GM20431 (cell line): ENCODE results near the gene CHCHD1.
"Not testable (repeated sequence)": the region's sequence is repeated elsewhere in the genome, so short reads cannot be mapped to it uniquely, and the experiment has no call there.

ENCODE experiments used
- in situ Hi-C: fragments of 300-500 bp; cut with MseI, MboI; formaldehyde crosslinking; loops from one replicate; pipeline ENCODE4 v1.15.0; 2020; ENCODE audit warnings: low sequenced_read_pairs; ENCODE audit not compliant: unreplicated experiment

The CHCHD1 gene

DNA sequence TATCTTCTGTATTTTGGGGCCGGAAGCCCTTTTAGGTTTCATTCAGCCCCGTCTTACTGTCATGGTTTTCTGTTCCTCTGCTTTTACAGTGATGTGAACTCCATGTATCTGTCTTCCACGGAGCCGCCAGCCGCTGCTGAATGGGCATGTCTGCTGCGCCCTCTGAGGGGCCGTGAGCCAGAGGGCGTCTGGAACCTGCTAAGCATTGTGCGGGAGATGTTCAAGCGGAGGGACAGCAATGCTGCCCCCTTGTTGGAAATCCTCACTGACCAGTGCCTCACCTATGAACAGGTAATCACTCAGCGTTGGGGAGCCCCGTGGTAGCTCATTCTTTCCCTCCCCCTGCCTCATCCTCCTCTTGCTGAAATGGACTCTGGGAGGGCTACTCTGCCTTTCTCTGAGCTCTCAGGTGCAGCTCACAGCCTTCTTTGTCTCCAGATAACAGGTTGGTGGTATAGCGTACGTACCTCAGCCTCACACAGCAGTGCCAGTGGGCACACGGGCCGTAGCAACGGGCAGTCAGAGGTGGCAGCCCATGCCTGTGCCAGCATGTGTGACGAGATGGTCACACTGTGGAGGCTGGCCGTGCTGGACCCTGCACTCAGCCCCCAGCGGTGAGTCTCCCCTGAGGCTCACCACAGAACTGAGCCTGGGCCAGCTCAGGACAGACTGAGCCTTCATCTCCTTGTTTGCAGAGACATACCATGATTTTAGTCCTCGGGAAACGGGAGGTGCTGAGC, 9.2 kb downstream of the CHCHD1 start:
- in situ Hi-C loops: no loop called here

DNA sequence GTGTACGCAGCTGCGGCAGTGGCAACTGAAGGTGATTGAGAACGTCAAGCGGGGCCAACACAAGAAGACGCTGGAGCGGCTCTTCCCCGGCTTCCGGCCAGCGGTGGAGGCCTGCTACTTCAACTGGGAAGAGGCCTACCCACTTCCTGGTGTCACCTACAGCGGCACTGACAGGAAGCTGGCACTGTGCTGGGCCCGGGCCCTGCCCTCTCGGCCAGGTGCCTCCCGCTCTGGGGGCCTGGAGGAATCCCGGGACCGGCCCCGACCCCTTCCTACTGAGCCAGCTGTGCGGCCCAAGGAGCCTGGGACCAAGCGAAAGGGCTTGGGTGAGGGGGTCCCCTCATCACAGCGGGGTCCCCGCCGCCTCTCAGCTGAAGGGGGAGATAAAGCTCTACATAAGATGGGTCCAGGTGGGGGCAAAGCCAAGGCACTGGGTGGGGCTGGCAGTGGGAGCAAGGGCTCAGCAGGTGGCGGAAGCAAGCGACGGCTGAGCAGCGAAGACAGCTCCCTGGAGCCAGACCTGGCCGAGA, 10.1 kb downstream of the CHCHD1 start:
- in situ Hi-C loops: no loop called here

DNA sequence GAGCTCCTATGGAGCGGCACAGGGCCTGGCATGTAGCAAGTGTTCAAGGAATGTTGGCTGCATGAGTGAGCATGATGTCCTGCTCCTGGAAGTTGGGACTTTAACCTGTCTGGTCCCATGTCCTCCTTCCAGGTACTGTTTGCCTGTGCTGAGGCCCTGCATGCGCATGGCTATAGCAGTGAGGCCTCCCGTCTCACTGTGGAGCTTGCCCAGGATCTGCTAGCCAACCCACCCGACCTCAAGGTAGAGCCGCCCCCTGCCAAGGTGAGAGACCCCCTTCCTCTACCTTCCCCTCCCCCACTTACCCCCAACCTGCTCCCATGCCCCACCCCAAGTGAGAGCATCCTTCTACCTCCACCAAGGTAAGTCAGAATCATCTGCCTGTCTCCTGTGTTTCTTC, 11.6 kb downstream of the CHCHD1 start:
- in situ Hi-C loops: no loop called here

DNA sequence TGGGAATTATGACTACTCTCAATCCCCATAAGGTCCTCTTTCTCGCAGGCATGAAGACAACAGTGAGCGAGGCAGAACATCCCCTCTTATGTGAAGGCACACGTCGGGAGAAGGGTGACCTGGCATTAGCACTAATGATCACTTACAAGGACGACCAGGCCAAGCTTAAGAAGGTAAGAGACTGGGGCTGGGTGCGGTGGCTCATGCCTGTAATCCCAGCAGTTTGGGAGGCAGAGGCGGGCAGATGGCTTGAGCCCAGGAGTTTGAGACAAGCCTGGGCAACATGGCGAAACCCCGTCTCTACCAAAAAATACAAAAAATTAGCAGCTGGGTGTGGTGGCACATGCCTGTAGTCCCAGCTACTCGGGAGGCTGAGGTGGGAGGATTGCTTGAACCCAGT, 13.6 kb downstream of the CHCHD1 start:
- in situ Hi-C loops: not testable (repeated sequence)

DNA sequence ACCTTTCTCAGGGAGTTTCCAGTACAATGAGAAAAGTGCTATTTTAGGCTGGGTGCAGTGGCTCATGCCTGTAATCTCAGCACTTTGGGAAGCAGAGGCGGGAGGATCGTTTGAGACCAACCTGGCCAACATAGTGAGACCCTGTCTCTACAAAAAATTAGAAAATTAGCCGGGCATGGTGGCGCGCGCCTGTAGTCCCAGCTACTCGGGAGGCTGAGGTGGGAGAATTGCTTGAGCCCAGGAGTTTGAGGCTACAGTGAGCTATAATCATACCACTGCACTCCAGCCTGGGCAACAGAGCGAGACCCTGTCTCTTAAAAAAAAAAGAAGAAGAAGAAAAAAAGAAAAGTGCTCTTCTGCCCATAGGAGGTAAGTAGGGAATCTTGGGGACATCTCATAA, 14.2 kb downstream of the CHCHD1 start:
- in situ Hi-C loops: not testable (repeated sequence)

DNA sequence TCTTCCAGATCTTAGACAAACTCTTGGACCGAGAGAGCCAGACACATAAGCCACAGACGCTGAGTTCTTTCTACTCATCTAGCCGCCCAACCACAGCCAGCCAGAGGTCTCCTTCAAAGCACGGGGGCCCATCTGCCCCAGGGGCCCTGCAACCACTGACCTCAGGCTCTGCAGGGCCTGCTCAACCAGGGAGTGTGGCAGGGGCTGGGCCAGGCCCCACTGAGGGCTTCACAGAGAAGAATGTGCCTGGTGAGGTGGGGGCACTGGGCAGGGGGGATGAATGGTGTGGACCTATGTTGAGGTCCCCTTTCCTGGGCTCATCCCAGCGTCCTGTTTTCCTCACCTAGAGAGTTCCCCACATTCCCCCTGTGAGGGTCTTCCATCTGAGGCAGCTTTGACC, 14.9 kb downstream of the CHCHD1 start:
- in situ Hi-C loops: no loop called here

DNA sequence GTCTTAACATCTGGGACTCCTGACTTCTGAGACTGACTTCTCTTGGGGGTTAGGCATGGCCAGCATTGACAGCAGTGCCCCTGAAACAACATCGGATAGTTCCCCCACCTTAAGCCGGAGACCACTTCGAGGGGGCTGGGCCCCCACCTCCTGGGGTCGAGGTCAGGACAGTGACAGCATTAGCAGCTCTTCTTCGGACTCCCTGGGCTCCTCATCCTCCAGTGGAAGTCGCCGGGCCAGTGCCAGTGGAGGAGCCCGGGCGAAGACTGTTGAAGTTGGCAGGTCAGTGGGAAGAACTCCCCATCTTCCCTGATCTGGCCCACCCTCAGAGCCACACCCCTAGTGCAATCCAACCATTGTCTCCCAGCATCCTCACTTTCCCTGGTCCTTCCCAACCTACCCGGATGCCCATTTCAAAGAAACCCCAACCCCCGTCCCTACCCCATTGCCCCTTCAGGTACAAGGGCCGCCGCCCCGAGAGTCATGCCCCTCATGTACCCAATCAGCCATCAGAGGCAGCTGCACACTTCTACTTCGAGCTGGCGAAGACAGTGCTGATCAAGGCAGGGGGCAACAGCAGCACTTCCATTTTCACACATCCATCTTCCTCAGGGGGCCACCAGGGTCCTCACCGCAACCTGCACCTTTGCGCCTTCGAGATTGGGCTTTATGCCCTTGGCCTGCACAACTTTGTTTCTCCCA, 15.6 kb downstream of the CHCHD1 start:
- in situ Hi-C loops: no loop called here

DNA sequence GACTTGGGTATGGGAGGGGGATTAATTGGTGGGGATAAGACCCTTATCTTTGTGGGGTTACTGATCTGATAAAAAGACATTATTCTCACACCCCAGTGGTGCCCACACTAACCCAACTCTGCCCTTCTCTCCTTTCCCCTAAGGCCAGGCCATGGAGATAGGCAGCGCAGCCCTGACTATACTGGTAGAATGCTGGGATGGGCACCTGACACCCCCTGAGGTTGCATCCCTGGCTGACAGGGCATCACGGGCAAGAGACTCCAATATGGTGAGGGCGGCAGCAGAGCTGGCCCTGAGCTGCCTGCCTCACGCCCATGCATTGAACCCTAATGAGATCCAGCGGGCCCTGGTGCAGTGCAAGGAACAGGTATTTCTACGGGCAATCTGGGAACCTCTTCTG, 16.2 kb downstream of the CHCHD1 start:
- in situ Hi-C loops: no loop called here

DNA sequence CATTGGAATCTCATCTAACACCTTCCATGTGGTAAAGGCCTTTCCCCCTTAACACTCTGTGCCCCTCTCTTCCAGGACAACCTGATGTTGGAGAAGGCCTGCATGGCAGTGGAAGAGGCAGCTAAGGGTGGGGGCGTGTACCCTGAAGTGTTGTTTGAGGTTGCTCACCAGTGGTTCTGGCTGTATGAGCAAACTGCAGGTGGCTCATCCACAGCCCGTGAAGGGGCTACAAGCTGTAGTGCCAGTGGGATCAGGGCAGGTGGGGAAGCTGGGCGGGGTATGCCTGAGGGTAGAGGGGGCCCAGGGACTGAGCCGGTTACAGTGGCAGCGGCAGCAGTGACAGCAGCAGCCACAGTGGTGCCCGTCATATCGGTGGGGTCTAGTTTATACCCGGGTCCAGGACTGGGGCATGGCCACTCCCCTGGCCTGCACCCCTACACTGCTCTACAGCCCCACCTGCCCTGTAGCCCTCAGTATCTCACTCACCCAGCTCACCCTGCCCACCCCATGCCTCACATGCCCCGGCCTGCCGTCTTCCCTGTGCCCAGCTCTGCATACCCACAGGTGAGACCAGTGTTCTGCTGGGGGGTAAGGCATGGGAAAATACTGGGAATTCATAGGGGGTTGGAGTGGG, 17.2 kb downstream of the CHCHD1 start:
- in situ Hi-C loops: no loop called here

DNA sequence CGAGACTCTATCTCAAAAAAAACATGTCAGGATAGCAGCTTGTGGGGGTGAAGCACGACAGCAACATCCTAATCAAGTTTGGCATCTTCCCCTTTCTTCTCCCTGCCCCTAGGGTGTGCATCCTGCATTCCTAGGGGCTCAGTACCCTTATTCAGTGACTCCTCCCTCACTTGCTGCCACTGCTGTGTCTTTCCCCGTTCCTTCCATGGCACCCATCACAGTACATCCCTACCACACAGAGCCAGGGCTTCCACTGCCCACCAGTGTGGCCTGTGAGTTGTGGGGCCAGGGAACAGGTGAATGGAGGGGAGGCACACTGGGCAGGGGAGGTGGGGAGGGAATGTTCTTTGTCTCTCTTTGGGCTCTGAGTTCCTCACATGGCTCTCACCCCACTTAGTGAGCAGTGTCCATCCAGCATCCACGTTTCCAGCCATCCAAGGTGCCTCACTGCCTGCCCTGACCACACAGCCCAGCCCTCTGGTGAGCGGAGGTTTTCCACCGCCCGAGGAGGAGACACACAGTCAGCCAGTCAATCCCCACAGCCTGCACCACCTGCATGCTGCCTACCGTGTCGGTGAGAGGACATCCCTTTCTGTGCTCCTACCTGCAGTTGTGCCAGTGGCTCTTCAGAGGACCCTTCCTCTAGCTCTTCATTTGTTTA, 18.2 kb downstream of the CHCHD1 start:
- in situ Hi-C loops: no loop called here

DNA sequence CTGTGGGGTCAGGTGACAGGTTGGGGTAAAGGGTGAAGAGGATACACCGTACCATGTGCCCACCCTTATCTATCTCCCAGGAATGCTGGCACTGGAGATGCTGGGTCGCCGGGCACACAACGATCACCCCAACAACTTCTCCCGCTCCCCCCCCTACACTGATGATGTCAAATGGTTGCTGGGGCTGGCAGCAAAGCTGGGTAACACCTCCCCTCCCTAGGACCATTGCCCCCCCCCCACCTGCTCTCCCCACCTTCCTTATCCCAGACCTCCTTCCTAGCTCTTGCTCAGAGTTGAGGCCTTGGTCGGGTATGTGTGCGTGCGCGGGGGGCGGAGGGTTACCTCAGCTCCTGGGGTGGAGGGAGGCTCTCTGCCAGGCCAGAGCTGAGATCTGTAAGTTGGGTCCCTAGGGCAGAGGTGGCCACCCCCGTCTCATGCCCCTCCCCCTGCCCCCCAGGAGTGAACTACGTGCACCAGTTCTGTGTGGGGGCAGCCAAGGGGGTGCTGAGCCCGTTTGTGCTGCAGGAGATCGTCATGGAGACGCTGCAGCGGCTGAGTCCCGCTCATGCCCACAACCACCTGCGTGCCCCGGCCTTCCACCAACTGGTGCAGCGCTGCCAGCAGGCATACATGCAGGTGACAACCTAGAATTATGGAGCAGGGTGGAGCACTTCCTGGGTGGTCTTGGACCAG, 18.9 kb downstream of the CHCHD1 start:
- in situ Hi-C loops: no loop called here

DNA sequence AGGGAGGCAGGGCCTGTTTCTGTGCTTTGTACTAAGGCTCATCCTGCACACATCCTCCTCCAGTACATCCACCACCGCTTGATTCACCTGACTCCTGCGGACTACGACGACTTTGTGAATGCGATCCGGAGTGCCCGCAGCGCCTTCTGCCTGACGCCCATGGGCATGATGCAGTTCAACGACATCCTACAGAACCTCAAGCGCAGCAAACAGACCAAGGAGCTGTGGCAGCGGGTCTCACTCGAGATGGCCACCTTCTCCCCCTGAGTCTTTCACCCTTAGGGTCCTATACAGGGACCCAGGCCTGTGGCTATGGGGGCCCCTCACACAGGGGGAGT, 19.4 kb downstream of the CHCHD1 start:
- in situ Hi-C loops: no loop called here

DNA sequence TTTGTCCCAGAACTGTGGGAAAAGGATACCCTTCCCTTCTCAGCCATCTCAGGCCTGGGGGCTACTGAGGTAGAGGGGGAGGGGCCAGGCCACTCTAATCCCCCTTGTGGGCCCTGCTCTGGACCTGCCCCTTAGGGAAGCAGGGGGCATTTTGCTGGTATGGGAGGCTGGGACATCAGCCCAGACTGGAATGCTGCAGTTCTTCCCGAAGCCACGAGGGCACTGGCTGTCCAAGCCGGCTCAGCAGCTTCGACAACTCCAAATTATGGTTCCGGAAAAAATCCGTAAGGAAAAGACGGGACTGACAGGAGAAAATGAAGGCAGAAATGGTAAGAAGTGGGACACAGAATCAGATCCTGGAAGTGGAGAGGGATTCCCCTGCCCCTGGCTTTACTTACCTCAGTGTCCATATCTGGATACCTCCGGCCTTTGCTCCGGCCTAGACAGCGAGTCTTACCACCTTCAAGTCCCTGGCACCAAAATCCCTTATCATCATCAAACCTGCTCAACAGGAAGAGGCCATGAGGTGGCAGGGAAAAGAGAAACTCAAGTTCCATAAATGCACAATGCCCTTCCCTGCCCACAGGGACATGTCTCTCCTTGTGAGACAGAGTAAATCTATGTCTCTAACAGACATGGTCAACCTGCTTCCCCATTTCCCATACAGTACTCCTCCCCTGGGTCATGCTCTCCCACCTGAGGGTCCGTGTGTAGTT, 20.6 kb downstream of the CHCHD1 start:
- in situ Hi-C loops: no loop called here

DNA sequence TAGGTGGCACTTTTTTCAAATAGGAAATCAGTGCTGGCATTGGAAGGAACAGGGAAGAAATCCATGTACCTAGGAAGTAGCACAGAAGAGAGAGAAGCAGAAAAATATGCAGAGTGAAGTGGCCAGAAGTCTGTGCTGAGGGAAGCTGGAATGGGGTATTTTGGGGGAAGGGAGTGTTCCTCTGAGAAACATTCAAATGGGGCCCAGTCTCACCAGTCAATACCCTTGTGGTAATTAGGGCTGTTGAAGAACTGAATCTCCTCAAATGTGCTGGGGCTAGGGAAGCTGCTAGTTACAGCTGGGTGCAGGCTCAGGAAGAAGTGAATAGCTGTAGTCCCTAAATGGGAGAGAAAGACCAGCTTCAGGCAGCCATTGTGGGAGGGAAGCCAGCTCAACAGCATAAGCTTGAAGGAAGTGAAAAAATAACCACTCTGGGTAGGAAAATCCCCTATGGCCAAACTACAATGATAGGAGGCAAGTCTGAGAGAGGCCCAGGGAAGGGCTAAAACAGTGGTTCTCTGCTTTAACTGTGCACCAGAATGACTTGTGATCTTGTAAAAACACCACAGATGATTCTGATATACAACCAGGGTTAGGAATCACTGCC, 21.9 kb downstream of the CHCHD1 start:
- in situ Hi-C loops: no loop called here

DNA sequence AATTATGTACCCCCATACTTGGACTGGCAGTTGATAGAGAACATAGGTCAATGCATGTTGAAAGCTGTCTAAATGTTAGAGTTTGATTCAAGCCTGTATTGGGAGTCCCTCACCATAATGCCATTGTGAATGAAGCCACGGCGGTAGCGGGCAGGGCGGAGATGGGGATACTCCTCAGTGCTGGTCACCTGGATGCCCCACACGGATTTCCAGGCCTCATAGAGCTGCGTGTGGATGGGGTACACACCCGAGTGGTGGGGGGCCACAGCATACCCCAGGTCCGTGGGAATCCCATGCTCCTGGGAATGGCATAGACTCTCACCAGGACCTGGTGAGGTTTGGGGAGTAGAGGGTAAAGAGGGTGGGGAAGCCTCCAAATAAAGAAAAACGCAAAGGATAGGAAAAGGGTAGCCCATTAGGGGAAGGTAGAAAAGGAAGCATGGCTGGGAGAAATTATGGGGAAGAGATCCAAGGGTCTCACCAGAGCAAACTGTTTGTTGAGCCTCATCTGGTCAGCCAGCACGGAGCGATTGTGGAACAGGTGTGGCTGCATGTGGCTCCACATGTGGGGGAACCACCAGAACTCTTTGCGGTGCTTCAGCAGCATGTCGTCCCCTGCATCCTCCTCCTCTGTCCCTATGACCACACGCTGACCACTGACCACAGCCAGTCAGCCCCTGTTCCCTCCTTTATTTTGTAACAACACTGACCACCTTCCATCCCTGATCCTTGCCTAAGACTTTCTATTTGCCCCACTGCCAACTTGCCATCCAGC, 24.5 kb downstream of the CHCHD1 start:
- in situ Hi-C loops: no loop called here

DNA sequence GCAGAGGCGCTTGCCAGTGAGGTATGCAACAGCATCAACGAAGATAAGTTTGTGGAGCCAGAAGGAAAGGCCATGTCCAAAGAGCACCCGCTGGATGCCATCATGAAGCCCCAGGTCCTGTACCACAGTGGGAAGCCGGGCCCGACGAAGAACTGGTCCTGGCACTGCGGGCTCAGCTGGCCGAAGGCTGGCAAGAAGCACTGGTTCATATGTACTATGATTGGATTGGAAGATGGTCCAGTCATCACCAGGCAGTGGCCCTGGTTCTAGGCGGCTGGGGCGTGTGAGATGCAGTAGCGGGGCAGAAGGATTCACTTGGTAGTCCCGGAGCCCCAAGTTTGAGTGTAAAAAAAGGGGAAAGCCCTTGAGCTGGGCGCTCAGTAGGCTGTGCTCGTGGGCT, 25.6 kb downstream of the CHCHD1 start:
- in situ Hi-C loops: no loop called here

DNA sequence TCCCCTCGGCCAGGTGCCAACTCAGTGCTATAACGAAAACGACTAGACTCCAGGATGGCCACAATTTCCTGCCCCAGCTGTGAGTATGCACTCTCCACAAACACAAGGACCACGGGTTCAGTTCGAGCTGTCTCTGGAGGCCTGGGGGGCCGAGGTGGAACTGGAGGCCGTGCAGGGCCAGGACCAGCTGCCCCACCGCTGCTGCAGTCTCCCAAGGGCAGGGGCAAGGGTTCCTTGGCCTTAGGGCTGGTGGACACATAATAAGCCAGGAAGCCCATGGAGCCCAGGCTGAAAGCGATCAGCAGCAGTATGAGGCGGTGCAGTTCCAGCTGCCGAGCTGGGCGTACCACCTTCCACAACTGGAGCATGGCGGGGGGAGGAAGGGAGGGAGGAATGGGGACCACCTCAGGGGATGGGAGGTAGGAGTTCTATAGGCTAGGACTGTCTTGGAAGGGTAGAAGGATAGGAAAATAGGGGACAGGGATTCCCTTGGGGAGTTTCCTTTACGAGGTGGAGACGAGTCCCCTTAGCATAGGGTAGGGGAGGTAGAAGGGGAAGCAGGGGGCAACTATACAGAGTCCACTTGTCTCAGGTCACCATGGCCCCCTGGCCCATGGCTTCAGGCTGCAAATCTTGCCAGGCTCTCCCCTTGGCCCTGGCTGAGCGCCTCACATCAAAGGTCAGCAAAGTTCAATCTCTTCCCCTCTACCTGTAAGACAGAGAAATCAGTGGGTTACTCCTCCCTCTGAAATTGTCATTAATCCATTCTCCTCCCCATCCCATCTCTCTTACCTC, 26.4 kb downstream of the CHCHD1 start:
- in situ Hi-C loops: no loop called here
